DOHH2 (cell line): ENCODE data around the gene NCKAP5.

Experiments
- H3F3A ChIP-seq: fragments of 200-600 bp; sonication (generic), shearing (Covaris generic); 2 replicates; pipeline ENCODE4 v1.6.0; 2016; ENCODE audit warnings: antibody characterized with exemption, mild to moderate bottlenecking; ENCODE audit not compliant: control insufficient read depth, insufficient read depth
- H3K27ac ChIP-seq: fragments of 200-600 bp; sonication (generic); 2 replicates; pipeline ENCODE4 v1.5.1; 2014; ENCODE audit warnings: low read depth, mild to moderate bottlenecking, low read length, moderate library complexity
- H3K27me3 ChIP-seq: fragments of 200-600 bp; sonication (generic); 2 replicates; pipeline ENCODE4 v1.6.1; 2014; ENCODE audit warnings: mild to moderate bottlenecking, low read length, mixed read lengths; ENCODE audit not compliant: control insufficient read depth
- H3K36me3 ChIP-seq: fragments of 200-600 bp; sonication (generic); 2 replicates; pipeline ENCODE4 v1.6.1; 2014; ENCODE audit warnings: mild to moderate bottlenecking, low read length, moderate library complexity, mixed read lengths; ENCODE audit not compliant: control insufficient read depth
- H3K4me1 ChIP-seq: fragments of 200-600 bp; sonication (generic); 2 replicates; pipeline ENCODE4 v1.6.1; 2014; ENCODE audit warnings: mild to moderate bottlenecking, low read length, mixed read lengths; ENCODE audit not compliant: control insufficient read depth
- H3K4me2 ChIP-seq: fragments of 200-600 bp; sonication (generic); 2 replicates; pipeline ENCODE4 v1.6.0; 2014; ENCODE audit warnings: mild to moderate bottlenecking, low read length, moderate library complexity
- H3K4me3 ChIP-seq: fragments of 200-600 bp; sonication (generic); 2 replicates; pipeline ENCODE4 v1.5.1; 2014; ENCODE audit warnings: mild to moderate bottlenecking, low read length, mixed read lengths
- H3K79me2 ChIP-seq: fragments of 200-600 bp; sonication (generic); 2 replicates; pipeline ENCODE4 v1.6.1; 2014; ENCODE audit warnings: mild to moderate bottlenecking, low read length, mixed read lengths; ENCODE audit not compliant: control insufficient read depth
- H3K9me2 ChIP-seq: fragments of 200-600 bp; sonication (generic); replicated peaks from 2 replicates; pipeline ENCODE4 v1.6.1; 2014; ENCODE audit warnings: mild to moderate bottlenecking, low read length, mixed read lengths; ENCODE audit not compliant: control insufficient read depth
- H3K9me3 ChIP-seq: fragments of 200-600 bp; sonication (generic); 2 replicates; pipeline ENCODE4 v1.6.1; 2014; ENCODE audit warnings: antibody characterized with exemption, low read length, mixed read lengths; ENCODE audit not compliant: control insufficient read depth, insufficient read depth
- H4K20me1 ChIP-seq: fragments of 200-600 bp; sonication (generic); 2 replicates; pipeline ENCODE4 v1.6.0; 2014; ENCODE audit warnings: low read depth, mild to moderate bottlenecking, antibody characterized with exemption, low read length, moderate library complexity; ENCODE audit not compliant: control insufficient read depth, insufficient read depth
- EZH2phosphoT487 ChIP-seq: fragments of 200-600 bp; sonication (generic); IDR thresholded peaks from 2 replicates; pipeline ENCODE4 v1.6.1; 2017; ENCODE audit warnings: borderline replicate concordance, mild to moderate bottlenecking, antibody characterized with exemption, low read length, moderate library complexity, mixed read lengths
- TF ChIP-seq, protein P1 (sequence below): fragments of 200-600 bp; sonication (generic); IDR thresholded peaks from one replicate; pipeline ENCODE4 v1.5.1; 2014; ENCODE audit warnings: antibody characterized with exemption, mild to moderate bottlenecking, low read depth, low read length; ENCODE audit not compliant: poor library complexity, severe bottlenecking

The NCKAP5 gene

DNA sequence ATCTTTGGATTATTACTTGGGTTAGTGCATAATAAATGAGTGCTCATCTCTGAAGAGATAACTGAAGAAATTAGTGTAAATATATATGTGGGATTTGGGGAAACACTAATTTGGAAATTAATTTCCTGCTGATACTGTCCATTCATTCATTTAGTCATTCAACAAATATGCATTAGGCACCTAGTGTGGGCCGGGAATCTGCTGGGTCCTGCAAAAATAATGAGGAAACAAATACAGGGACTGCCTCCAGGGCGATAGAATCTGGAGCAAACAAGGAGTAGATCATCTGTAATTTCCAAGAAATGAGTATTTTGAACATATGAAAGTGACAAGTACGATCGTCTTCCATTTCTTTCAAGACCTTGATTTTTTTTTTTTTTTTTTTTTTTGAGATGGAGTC lies 694.5 kb downstream of the NCKAP5 start:
- Histone ChIP-seq H3K4me3 (no peak overlapping the region), H3K27ac (no peak overlapping the region), H3K4me1 (no peaks in the 10 kb centered on the region), H3K36me3 (no peaks in the 10 kb centered on the region), H3K27me3 (no peaks in the 10 kb centered on the region), H3K9me2 (no peaks in the 10 kb centered on the region), H3F3A (no peaks in the 10 kb centered on the region), H4K20me1 (no peaks in the 10 kb centered on the region), H3K79me2 (no peaks in the 10 kb centered on the region), H3K4me2 (no peak overlapping the region), H3K9me3 (no peaks in the 10 kb centered on the region)
- TF ChIP-seq EZH2phosphoT487 = no peak
- TF ChIP-seq, protein P1, sequence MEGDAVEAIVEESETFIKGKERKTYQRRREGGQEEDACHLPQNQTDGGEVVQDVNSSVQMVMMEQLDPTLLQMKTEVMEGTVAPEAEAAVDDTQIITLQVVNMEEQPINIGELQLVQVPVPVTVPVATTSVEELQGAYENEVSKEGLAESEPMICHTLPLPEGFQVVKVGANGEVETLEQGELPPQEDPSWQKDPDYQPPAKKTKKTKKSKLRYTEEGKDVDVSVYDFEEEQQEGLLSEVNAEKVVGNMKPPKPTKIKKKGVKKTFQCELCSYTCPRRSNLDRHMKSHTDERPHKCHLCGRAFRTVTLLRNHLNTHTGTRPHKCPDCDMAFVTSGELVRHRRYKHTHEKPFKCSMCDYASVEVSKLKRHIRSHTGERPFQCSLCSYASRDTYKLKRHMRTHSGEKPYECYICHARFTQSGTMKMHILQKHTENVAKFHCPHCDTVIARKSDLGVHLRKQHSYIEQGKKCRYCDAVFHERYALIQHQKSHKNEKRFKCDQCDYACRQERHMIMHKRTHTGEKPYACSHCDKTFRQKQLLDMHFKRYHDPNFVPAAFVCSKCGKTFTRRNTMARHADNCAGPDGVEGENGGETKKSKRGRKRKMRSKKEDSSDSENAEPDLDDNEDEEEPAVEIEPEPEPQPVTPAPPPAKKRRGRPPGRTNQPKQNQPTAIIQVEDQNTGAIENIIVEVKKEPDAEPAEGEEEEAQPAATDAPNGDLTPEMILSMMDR = no peak

DNA sequence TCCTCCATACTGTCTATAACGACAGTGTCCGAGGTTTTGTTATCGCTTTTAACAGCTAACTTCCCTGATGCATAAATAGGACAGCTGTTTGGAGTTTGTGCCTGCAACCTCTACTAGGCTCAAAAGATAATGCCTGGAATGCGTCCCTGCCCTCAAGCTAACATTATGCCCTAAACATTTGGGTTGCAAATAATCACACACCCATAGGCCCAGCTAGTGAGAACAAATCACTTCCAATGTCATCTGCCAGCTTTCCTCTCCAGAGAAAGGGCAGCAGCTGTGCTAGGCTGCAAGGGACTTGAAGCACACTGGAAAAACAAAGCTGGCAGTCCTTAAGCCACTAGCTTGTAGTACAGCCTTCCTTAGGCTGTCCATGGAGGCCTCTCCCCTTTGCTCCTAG lies 696.4 kb downstream of the NCKAP5 start:
- no peak overlapping the region for H3K27ac ChIP-seq
- no peaks in the 10 kb centered on the region for H4K20me1 ChIP-seq
- H3F3A ChIP-seq = no peaks in the 10 kb centered on the region
- no peaks in the 10 kb centered on the region for H3K9me3 ChIP-seq
- no peak overlapping the region for H3K4me2 ChIP-seq
- H3K27me3 ChIP-seq = no peaks in the 10 kb centered on the region
- TF ChIP-seq EZH2phosphoT487 = no peak
- TF ChIP-seq, protein P1 = no peak
- H3K9me2 ChIP-seq = no peaks in the 10 kb centered on the region
- H3K4me3 ChIP-seq = no peak overlapping the region
- H3K36me3 ChIP-seq = no peaks in the 10 kb centered on the region
- H3K79me2 ChIP-seq = no peaks in the 10 kb centered on the region
- no peaks in the 10 kb centered on the region for H3K4me1 ChIP-seq

DNA sequence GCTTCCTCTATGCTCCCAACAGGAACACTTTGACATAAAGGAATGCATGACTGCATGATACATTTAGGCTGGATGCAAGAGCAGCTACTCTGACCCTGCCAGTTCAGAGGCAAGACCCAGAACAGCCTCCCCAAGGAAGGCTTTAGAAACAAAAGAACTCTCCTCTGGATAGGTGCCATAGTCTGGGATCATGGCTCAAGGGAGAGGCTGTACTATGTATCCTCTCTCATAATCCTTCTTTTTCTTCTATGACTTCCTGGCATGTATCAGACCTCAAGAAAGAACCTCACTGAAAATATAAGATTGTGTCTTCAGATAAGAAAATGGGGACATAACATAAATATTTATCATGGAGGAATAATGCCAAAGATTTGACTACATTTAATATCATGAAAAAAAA lies 704.3 kb downstream of the NCKAP5 start:
- Histone ChIP-seq H3K27me3 (no peaks in the 10 kb centered on the region), H3K79me2 (no peaks in the 10 kb centered on the region), H3F3A (no peaks in the 10 kb centered on the region), H3K9me2 (no peaks in the 10 kb centered on the region), H3K9me3 (no peaks in the 10 kb centered on the region), H3K4me3 (no peak overlapping the region), H4K20me1 (no peaks in the 10 kb centered on the region), H3K36me3 (no peaks in the 10 kb centered on the region), H3K4me2 (no peak overlapping the region), H3K27ac (no peak overlapping the region), H3K4me1 (no peaks in the 10 kb centered on the region)
- TF ChIP-seq, protein P1 = no peak
- no peak for TF ChIP-seq EZH2phosphoT487

DNA sequence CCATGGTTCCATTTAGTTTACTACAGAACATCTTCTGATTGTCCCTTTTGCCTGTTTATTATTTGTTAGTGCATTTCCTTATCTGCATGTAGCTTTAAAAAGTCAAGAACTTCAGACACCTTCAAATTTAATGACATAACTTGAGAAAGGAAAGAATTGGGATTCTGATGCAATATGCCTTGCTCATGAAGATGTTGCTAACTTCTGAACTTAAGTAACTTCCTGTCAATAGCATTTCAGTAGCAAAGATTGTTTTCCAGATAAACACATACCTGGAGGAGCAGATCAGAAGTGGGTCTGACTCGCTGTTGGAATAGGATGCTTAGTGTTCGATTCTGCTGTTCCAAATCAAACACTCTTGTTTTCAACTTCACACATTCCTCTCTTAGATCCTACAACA lies 708.0 kb downstream of the NCKAP5 start:
- H3K9me3 ChIP-seq = no peaks in the 10 kb centered on the region
- TF ChIP-seq EZH2phosphoT487 = no peak
- TF ChIP-seq, protein P1 = no peak
- H3K36me3 ChIP-seq = no peaks in the 10 kb centered on the region

More for the DNA sequence above, 708.0 kb downstream of the NCKAP5 start:
- no peaks in the 10 kb centered on the region for H3F3A ChIP-seq
- no peaks in the 10 kb centered on the region for H3K9me2 ChIP-seq
- no peak overlapping the region for H3K27ac ChIP-seq
- no peak overlapping the region for H3K4me3 ChIP-seq
- H3K27me3 ChIP-seq = no peaks in the 10 kb centered on the region
- H3K79me2 ChIP-seq = no peaks in the 10 kb centered on the region
- no peaks in the 10 kb centered on the region for H3K4me1 ChIP-seq
- no peak overlapping the region for H3K4me2 ChIP-seq
- no peaks in the 10 kb centered on the region for H4K20me1 ChIP-seq
